ENCODE results near the gene TAS2R14.

- TF ChIP-seq, protein P1, sequence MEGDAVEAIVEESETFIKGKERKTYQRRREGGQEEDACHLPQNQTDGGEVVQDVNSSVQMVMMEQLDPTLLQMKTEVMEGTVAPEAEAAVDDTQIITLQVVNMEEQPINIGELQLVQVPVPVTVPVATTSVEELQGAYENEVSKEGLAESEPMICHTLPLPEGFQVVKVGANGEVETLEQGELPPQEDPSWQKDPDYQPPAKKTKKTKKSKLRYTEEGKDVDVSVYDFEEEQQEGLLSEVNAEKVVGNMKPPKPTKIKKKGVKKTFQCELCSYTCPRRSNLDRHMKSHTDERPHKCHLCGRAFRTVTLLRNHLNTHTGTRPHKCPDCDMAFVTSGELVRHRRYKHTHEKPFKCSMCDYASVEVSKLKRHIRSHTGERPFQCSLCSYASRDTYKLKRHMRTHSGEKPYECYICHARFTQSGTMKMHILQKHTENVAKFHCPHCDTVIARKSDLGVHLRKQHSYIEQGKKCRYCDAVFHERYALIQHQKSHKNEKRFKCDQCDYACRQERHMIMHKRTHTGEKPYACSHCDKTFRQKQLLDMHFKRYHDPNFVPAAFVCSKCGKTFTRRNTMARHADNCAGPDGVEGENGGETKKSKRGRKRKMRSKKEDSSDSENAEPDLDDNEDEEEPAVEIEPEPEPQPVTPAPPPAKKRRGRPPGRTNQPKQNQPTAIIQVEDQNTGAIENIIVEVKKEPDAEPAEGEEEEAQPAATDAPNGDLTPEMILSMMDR (IDR thresholded peaks at IDR 0.05; ENCODE audit: insufficient read depth, low read length, poor library complexity, severe bottlenecking), result no peak
- TF ChIP-seq EZH2phosphoT487 (conservative IDR thresholded peaks at IDR 0.05; ENCODE audit: low read length), result no peak
Observed at GRCh38 chr12:10941369-10941768, 2.3 kb upstream of the TAS2R14 start.

Data from SU-DHL-6 (cell line).